Vagina (tissue), 2 donors: ENCODE results near the gene S1PR4.

ENCODE experiments used
- POLR2A ChIP-seq, 2 donors: fragments of 450-650 bp; IDR thresholded peaks; one replicate each; pipeline ENCODE4 v1.6.1; 2017; ENCODE audit warnings: antibody characterized with exemption in 2 of 2, mild to moderate bottlenecking in 2 of 2, moderate library complexity in 2 of 2
- POLR2AphosphoS5 ChIP-seq, 2 donors: sonication (generic); formaldehyde crosslinking; IDR thresholded peaks; one replicate each; pipeline ENCODE4 v1.9.0; 2017; ENCODE audit warnings: antibody characterized with exemption in 2 of 2, mild to moderate bottlenecking in 2 of 2, low read depth in 1 of 2; ENCODE audit not compliant: insufficient read depth in 1 of 2
- TF ChIP-seq, protein P1 (sequence below), 3 experiments: fragments of 450-650 bp in 2 of 3; fragments of 200-600 bp in 1 of 3; sonication (generic) in 1 of 3; IDR thresholded peaks; one replicate each; pipeline ENCODE4 v1.5.1; 2017 to 2019; ENCODE audit warnings: antibody characterized with exemption in 3 of 3, mild to moderate bottlenecking in 2 of 3, moderate library complexity in 2 of 3

DNA sequence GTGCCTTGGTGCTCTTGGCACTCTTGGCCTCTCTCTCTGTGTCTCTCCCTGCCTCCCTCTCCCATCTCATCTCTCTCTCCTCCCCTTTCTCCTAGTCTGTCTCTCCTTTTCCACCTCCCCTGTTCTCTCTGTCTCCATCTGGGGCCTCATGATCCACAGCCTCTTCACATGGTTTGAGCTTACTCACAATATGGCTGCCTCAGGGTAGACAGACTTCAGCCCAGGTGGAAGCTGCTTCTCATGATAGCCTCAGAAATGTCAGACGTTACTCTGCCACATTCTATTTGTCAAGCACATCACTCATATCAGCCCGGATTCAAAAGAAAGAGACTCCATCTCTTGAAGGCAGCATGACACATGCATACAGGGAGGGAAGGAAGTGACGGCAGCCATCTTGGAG, 18.4 kb upstream of the S1PR4 start:
- TF ChIP-seq, protein P1, sequence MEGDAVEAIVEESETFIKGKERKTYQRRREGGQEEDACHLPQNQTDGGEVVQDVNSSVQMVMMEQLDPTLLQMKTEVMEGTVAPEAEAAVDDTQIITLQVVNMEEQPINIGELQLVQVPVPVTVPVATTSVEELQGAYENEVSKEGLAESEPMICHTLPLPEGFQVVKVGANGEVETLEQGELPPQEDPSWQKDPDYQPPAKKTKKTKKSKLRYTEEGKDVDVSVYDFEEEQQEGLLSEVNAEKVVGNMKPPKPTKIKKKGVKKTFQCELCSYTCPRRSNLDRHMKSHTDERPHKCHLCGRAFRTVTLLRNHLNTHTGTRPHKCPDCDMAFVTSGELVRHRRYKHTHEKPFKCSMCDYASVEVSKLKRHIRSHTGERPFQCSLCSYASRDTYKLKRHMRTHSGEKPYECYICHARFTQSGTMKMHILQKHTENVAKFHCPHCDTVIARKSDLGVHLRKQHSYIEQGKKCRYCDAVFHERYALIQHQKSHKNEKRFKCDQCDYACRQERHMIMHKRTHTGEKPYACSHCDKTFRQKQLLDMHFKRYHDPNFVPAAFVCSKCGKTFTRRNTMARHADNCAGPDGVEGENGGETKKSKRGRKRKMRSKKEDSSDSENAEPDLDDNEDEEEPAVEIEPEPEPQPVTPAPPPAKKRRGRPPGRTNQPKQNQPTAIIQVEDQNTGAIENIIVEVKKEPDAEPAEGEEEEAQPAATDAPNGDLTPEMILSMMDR (IDR thresholded peaks at IDR 0.05), result no peak
- TF ChIP-seq POLR2A (IDR thresholded peaks at IDR 0.05) (no peak), POLR2AphosphoS5 (IDR thresholded peaks at IDR 0.05; ENCODE audit: insufficient read depth in 1 of 2, low read depth in 1 of 2) (no peak)
